WTC11 (cell line): Measurements from ENCODE around the gene MACF1. TPM values are rescaled to one million over a fixed set of nuclear protein-coding genes. Genes with fewer than 3 reads are reported as not detected.

ENCODE experiments used
- ATAC-seq: fragments of 200-7000 bp; cut with Tn5 transposase; 2 replicates; pipeline ENCODE4 v1.10.0; 2021; ENCODE audit warnings: mild to moderate bottlenecking, moderate library complexity
- CTCF ChIA-PET: fragments of 300-600 bp; sonication (Branson Sonifier 250); formaldehyde crosslinking; loops from one replicate; lab custom pipeline; 2021; ENCODE audit warnings: antibody characterized with exemption; lab: Charles Lee
- POLR2A ChIA-PET: fragments of 350-600 bp; sonication (Branson Sonifier 250); formaldehyde crosslinking; loops from one replicate; lab custom pipeline; 2021; ENCODE audit warnings: antibody characterized with exemption; lab: Charles Lee
- DNase-seq: peaks from one replicate; pipeline ENCODE4 v3.0.0; 2021; ENCODE audit warnings: low spot score
- H3K27ac Mint-ChIP-seq: 2 replicates; pipeline ENCODE4 v1.8.0; 2021; ENCODE audit warnings: mixed read lengths
- H3K27me3 Mint-ChIP-seq: 2 replicates; pipeline ENCODE4 v1.8.0; 2021; ENCODE audit warnings: low read depth, mild to moderate bottlenecking, moderate library complexity, mixed read lengths
- H3K36me3 Mint-ChIP-seq: 2 replicates; pipeline ENCODE4 v1.8.0; 2021; ENCODE audit warnings: mixed read lengths
- H3K4me1 Mint-ChIP-seq: 2 replicates; pipeline ENCODE4 v1.8.0; 2022; ENCODE audit warnings: mixed read lengths
- H3K4me3 Mint-ChIP-seq: 2 replicates; pipeline ENCODE4 v1.8.0; 2021; ENCODE audit warnings: mild to moderate bottlenecking, moderate library complexity, mixed read lengths
- H3K9me3 Mint-ChIP-seq: 2 replicates; pipeline ENCODE4 v1.8.0; 2021; ENCODE audit warnings: mixed read lengths
- AFF4 ChIP-seq: sonication (generic); formaldehyde crosslinking; IDR thresholded peaks from 2 replicates; pipeline ENCODE4 v1.8.1; 2023; ENCODE audit warnings: mild to moderate bottlenecking, missing genetic modification reagents, borderline replicate concordance
- ATF1 ChIP-seq: sonication (generic); formaldehyde crosslinking; IDR thresholded peaks from 2 replicates; pipeline ENCODE4 v1.8.1; 2023; ENCODE audit warnings: mild to moderate bottlenecking, moderate library complexity, missing genetic modification reagents
- ATF3 ChIP-seq: sonication (generic); formaldehyde crosslinking; conservative IDR thresholded peaks from 2 replicates; pipeline ENCODE4 v1.8.1; 2022; ENCODE audit warnings: mild to moderate bottlenecking, missing genetic modification reagents
- CBFB ChIP-seq: sonication (generic); formaldehyde crosslinking; IDR thresholded peaks from 2 replicates; pipeline ENCODE4 v1.8.1; 2022; ENCODE audit warnings: mild to moderate bottlenecking, low read depth, missing genetic modification reagents
- E2F4 ChIP-seq: sonication (generic); formaldehyde crosslinking; IDR thresholded peaks from 2 replicates; pipeline ENCODE4 v1.8.1; 2022; ENCODE audit warnings: low read depth, mild to moderate bottlenecking, moderate library complexity, missing genetic modification reagents, borderline replicate concordance
- E2F5 ChIP-seq: sonication (generic); formaldehyde crosslinking; IDR thresholded peaks from 2 replicates; pipeline ENCODE4 v1.8.1; 2022; ENCODE audit warnings: mild to moderate bottlenecking, moderate library complexity, missing genetic modification reagents
- ELF4 ChIP-seq: sonication (generic); formaldehyde crosslinking; IDR thresholded peaks from 2 replicates; pipeline ENCODE4 v1.8.1; 2022; ENCODE audit warnings: low read depth, mild to moderate bottlenecking, moderate library complexity, missing genetic modification reagents
- GTF2I ChIP-seq: fragments of 250-450 bp; sonication (Bioruptor Pico); conservative IDR thresholded peaks from 2 replicates; pipeline ENCODE4 v1.4.0; 2021; ENCODE audit warnings: mild to moderate bottlenecking
- IRF1 ChIP-seq: sonication (generic); formaldehyde crosslinking; IDR thresholded peaks from 2 replicates; pipeline ENCODE4 v1.8.0; 2023; ENCODE audit warnings: missing genetic modification reagents
- JAZF1 ChIP-seq: fragments of 250-450 bp; sonication (Bioruptor Pico); IDR thresholded peaks from 2 replicates; pipeline ENCODE4 v1.9.0; 2021; ENCODE audit warnings: moderate library complexity, mild to moderate bottlenecking, inconsistent platforms
- JUN ChIP-seq: sonication (generic); formaldehyde crosslinking; IDR thresholded peaks from 2 replicates; pipeline ENCODE4 v1.8.0; 2023; ENCODE audit warnings: mild to moderate bottlenecking, missing genetic modification reagents
- NFE2L1 ChIP-seq: sonication (generic); formaldehyde crosslinking; IDR thresholded peaks from 2 replicates; pipeline ENCODE4 v1.8.1; 2023; ENCODE audit warnings: missing genetic modification reagents
- NFYB ChIP-seq: sonication (generic); formaldehyde crosslinking; conservative IDR thresholded peaks from 2 replicates; pipeline ENCODE4 v1.8.0; 2022; ENCODE audit warnings: low read depth, missing genetic modification reagents
- NR3C1 ChIP-seq: sonication (generic); formaldehyde crosslinking; conservative IDR thresholded peaks from 2 replicates; pipeline ENCODE4 v1.8.1; 2023; ENCODE audit warnings: low read depth, mild to moderate bottlenecking, missing genetic modification reagents
- PRRX2 ChIP-seq: fragments of 250-450 bp; sonication (Bioruptor Pico); IDR thresholded peaks from 2 replicates; pipeline ENCODE4 v1.8.0; 2021; ENCODE audit warnings: mild to moderate bottlenecking
- RORB ChIP-seq: fragments of 250-450 bp; sonication (Bioruptor Pico); IDR thresholded peaks from 2 replicates; pipeline ENCODE4 v1.9.0; 2021; ENCODE audit warnings: mild to moderate bottlenecking
- TCF7 ChIP-seq: sonication (generic); formaldehyde crosslinking; IDR thresholded peaks from 2 replicates; pipeline ENCODE4 v1.8.0; 2022; ENCODE audit warnings: mild to moderate bottlenecking, low read depth, missing genetic modification reagents, moderate library complexity
- TEAD1 ChIP-seq: sonication (generic); formaldehyde crosslinking; IDR thresholded peaks from 2 replicates; pipeline ENCODE4 v1.8.0; 2022; ENCODE audit warnings: mild to moderate bottlenecking, missing genetic modification reagents
- TEAD4 ChIP-seq: sonication (generic); formaldehyde crosslinking; IDR thresholded peaks from 2 replicates; pipeline ENCODE4 v1.8.0; 2022; ENCODE audit warnings: mild to moderate bottlenecking, missing genetic modification reagents
- USF1 ChIP-seq: sonication (generic); formaldehyde crosslinking; IDR thresholded peaks from 2 replicates; pipeline ENCODE4 v1.8.0; 2022; ENCODE audit warnings: mild to moderate bottlenecking, missing genetic modification reagents
- ZNF138 ChIP-seq: sonication (generic); formaldehyde crosslinking; conservative IDR thresholded peaks from 2 replicates; pipeline ENCODE4 v1.8.1; 2022; ENCODE audit warnings: mild to moderate bottlenecking, moderate library complexity, missing genetic modification reagents
- ZNF671 ChIP-seq: fragments of 250-450 bp; sonication (Bioruptor Pico); IDR thresholded peaks from 2 replicates; pipeline ENCODE4 v1.8.0; 2021; ENCODE audit warnings: mild to moderate bottlenecking
- total RNA-seq: library from RNA; stranded (reverse); gene quantifications from 3 replicates; pipeline ENCODE4 v1.2.3, GENCODE V29; 2021
- TF ChIP-seq, protein P1 (sequence below): fragments of 250-450 bp; sonication (Bioruptor Pico); IDR thresholded peaks from 2 replicates; pipeline ENCODE4 v1.8.0; 2021; ENCODE audit warnings: mild to moderate bottlenecking
- TF ChIP-seq, protein P2 (sequence below): fragments of 250-450 bp; sonication (Bioruptor Pico); IDR thresholded peaks from 2 replicates; pipeline ENCODE4 v1.9.0; 2021; ENCODE audit warnings: moderate library complexity, mild to moderate bottlenecking, inconsistent platforms, borderline replicate concordance

The MACF1 gene
- total RNA-seq, 1 experiment from 2014 or later = 327 TPM

DNA sequence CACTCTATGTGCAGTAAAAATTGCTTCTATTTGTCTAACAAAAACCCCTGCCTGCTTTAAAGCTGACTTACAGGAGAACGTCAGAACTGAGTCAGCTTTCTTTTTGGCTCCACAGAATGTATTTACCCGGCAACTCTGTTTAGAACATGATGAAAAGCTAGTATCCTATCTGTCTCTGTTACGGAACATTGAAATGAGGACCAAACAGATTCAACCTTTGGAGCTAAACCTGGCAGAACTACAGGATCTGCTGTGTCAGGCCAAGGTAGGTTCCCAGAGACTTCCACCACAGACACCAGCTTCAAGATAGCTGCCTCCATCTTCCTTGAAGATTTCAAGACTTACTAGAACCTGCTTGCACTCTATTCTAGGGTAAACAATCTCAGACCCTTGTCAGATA lies 132.6 kb downstream of the MACF1 start:
- H3K4me3 Mint-ChIP-seq = no peak overlapping the region
- no peak overlapping the region for H3K27ac Mint-ChIP-seq
- no peaks in the 10 kb centered on the region for H3K27me3 Mint-ChIP-seq
- CTCF ChIA-PET = interaction anchor here (3.4 kb wide), 1 partner anchor 239 kb away, joined by 11 read pairs; no protein-coding TSS in a partner anchor
- H3K36me3 Mint-ChIP-seq = peaks cover 63% of the 10 kb centered on the region
- H3K4me1 Mint-ChIP-seq = no peaks in the 10 kb centered on the region
- DNase-seq = no peak
- POLR2A ChIA-PET = no interaction called here
- H3K9me3 Mint-ChIP-seq = no peaks in the 10 kb centered on the region
- no peak for TF ChIP-seq NFYB (CRISPR knock-in tag)
- TF ChIP-seq JUN (CRISPR knock-in tag) = no peak
- TF ChIP-seq JAZF1 (CRISPR knock-in tag) = no peak
- no peak for TF ChIP-seq ZNF671 (CRISPR knock-in tag)
- no peak for TF ChIP-seq AFF4
- no peak for TF ChIP-seq TCF7 (CRISPR knock-in tag)
- TF ChIP-seq NFE2L1 (CRISPR knock-in tag) = no peak
- no peak for TF ChIP-seq IRF1 (CRISPR knock-in tag)
- no peak for TF ChIP-seq NR3C1 (CRISPR knock-in tag)
- TF ChIP-seq GTF2I (CRISPR knock-in tag) = no peak
- no peak for TF ChIP-seq RORB (CRISPR knock-in tag)
- ATAC-seq = no peak

DNA sequence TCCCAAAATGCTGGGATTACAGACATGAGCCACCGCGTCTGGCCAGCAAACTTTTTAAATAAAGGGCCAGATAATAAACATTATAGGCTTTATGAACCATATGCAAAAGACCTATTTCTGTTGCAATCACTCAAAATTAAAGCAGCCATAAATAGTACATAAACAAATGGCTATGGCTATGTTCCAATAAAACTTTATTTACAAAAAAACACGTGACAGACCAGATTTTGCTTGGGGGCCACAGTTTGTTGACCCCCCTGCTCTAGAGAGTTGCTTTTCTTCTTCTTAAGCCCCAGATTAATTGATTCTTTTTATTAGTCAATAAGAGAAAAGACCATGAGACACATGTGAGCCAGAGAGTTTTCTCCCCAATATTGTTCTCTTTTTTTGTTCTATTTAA lies 138.3 kb downstream of the MACF1 start:
- no peak for TF ChIP-seq E2F4 (CRISPR knock-in tag)
- TF ChIP-seq ZNF138 (CRISPR knock-in tag) = no peak
- TF ChIP-seq TEAD1 (CRISPR knock-in tag) = no peak
- TF ChIP-seq NR3C1 (CRISPR knock-in tag) = no peak
- no peak for TF ChIP-seq USF1 (CRISPR knock-in tag)
- TF ChIP-seq ATF1 (CRISPR knock-in tag) = no peak
- TF ChIP-seq ATF3 (CRISPR knock-in tag) = no peak
- TF ChIP-seq ELF4 = no peak
- TF ChIP-seq CBFB (CRISPR knock-in tag) = no peak
- TF ChIP-seq, protein P1, sequence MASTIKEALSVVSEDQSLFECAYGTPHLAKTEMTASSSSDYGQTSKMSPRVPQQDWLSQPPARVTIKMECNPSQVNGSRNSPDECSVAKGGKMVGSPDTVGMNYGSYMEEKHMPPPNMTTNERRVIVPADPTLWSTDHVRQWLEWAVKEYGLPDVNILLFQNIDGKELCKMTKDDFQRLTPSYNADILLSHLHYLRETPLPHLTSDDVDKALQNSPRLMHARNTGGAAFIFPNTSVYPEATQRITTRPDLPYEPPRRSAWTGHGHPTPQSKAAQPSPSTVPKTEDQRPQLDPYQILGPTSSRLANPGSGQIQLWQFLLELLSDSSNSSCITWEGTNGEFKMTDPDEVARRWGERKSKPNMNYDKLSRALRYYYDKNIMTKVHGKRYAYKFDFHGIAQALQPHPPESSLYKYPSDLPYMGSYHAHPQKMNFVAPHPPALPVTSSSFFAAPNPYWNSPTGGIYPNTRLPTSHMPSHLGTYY (CRISPR knock-in tag) = no peak
- no peak for TF ChIP-seq E2F5 (CRISPR knock-in tag)
- TF ChIP-seq, protein P2, sequence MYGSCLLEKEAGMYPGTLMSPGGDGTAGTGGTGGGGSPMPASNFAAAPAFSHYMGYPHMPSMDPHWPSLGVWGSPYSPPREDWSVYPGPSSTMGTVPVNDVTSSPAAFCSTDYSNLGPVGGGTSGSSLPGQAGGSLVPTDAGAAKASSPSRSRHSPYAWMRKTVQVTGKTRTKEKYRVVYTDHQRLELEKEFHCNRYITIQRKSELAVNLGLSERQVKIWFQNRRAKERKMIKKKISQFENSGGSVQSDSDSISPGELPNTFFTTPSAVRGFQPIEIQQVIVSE (CRISPR knock-in tag) = no peak
- TF ChIP-seq NFE2L1 (CRISPR knock-in tag) = no peak
- TF ChIP-seq NFYB (CRISPR knock-in tag) = no peak
- no peak for TF ChIP-seq TEAD4
- no peak for TF ChIP-seq PRRX2 (CRISPR knock-in tag)
- H3K4me3 Mint-ChIP-seq = no peak overlapping the region
- ChIA-PET CTCF (no interaction called here), POLR2A (interaction anchor here (0.7 kb wide), 1 partner anchor 135 kb away, joined by 5 read pairs; no protein-coding TSS in a partner anchor)
- H3K4me1 Mint-ChIP-seq = peaks cover 17% of the 10 kb centered on the region
- DNase-seq = no peak
- H3K27ac Mint-ChIP-seq = no peak overlapping the region
- no peak for ATAC-seq
- H3K27me3 Mint-ChIP-seq = no peaks in the 10 kb centered on the region
- H3K9me3 Mint-ChIP-seq = no peaks in the 10 kb centered on the region
- H3K36me3 Mint-ChIP-seq = peaks cover 63% of the 10 kb centered on the region
